Medulla oblongata (tissue), 1 donor: Measurements from ENCODE around the gene ARHGEF16.

ENCODE experiments used
- DNase-seq: peaks from one replicate; pipeline ENCODE4 v3.0.0-alpha.2; 2015; ENCODE audit errors: extremely low spot score

Gene ARHGEF16

GRCh38 chr1:3438661-3439180, 15.7 kb upstream of the ARHGEF16 start:
- no peak for DNase-seq

- DNase-seq: no peak
Measured at GRCh38 chr1:3439346-3440299, 14.8 kb upstream of the ARHGEF16 start.

- DNase-seq: no peak
Measured at GRCh38 chr1:3440300-3440681, 14.2 kb upstream of the ARHGEF16 start.

- DNase-seq: peak; percentile 25
Measured at GRCh38 chr1:3440711-3441409, 13.6 kb upstream of the ARHGEF16 start.

- DNase-seq: peak; percentile 92
Measured at GRCh38 chr1:3441410-3441847, 13.0 kb upstream of the ARHGEF16 start.

GRCh38 chr1:3441880-3442279, 12.6 kb upstream of the ARHGEF16 start:
- no peak for DNase-seq

GRCh38 chr1:3442331-3442730, 12.1 kb upstream of the ARHGEF16 start:
- no peak for DNase-seq

- no peak for DNase-seq
Measured at GRCh38 chr1:3442901-3443300, 11.6 kb upstream of the ARHGEF16 start.

- no peak for DNase-seq
Measured at GRCh38 chr1:3443807-3444206, 10.7 kb upstream of the ARHGEF16 start.

- DNase-seq: no peak
Measured at GRCh38 chr1:3444298-3444697, 10.2 kb upstream of the ARHGEF16 start.

GRCh38 chr1:3444736-3445135, 9.7 kb upstream of the ARHGEF16 start:
- DNase-seq: peak; percentile 27

- DNase-seq: no peak
Measured at GRCh38 chr1:3450202-3450863, 4.1 kb upstream of the ARHGEF16 start.

GRCh38 chr1:3450983-3451382, 3.5 kb upstream of the ARHGEF16 start:
- DNase-seq: no peak

- no peak for DNase-seq
Measured at GRCh38 chr1:3451994-3452865, 2.2 kb upstream of the ARHGEF16 start.

GRCh38 chr1:3452866-3453175, 1.6 kb upstream of the ARHGEF16 start:
- no peak for DNase-seq

- peak; percentile 80 for DNase-seq
Measured at GRCh38 chr1:3453203-3453761, 1.2 kb upstream of the ARHGEF16 start.

GRCh38 chr1:3454811-3455618, 550 bp downstream of the ARHGEF16 start:
- DNase-seq: no peak

- no peak for DNase-seq
Measured at GRCh38 chr1:3455670-3456448, 1.4 kb downstream of the ARHGEF16 start.

GRCh38 chr1:3456449-3456963, 2.0 kb downstream of the ARHGEF16 start:
- DNase-seq: no peak
